Right renal cortex interstitium (tissue), 3 donors: ENCODE results near the gene RGL3. TPM values are rescaled to one million over a fixed set of nuclear protein-coding genes. Genes with fewer than 3 reads are reported as not detected.
A peak's percentile ranks its signal among the peaks of the same experiment; 100 is the strongest.
"Not testable (repeated sequence)": the region's sequence is repeated elsewhere in the genome, so short reads cannot be mapped to it uniquely, and the experiment has no call there.

ENCODE experiments used
- DNase-seq, 3 donors: peaks; one replicate each; pipeline ENCODE4 v3.0.0-alpha.2; 2013; ENCODE audit warnings: low read depth in 3 of 3, low spot score in 2 of 3
- polyA plus RNA-seq, 3 donors: library from polyadenylated mRNA; unstranded; fragments of 120-200 nt; gene quantifications; one replicate each; pipeline ENCODE4 v1.2.1, GENCODE V29; 2013; ENCODE audit not compliant: insufficient read length in 3 of 3

RGL3 gene
- polyA plus RNA-seq, 3 donors, result 47.6 to 64.8 (median 55.5) TPM

- DNase-seq, result no peak
Observed at GRCh38 chr19:11384778-11385129, 34.4 kb downstream of the RGL3 start.

- DNase-seq, result no peak
Observed at GRCh38 chr19:11383706-11384048, 35.4 kb downstream of the RGL3 start.

- no peak for DNase-seq
Observed at GRCh38 chr19:11382898-11383705, 36.0 kb downstream of the RGL3 start.

GRCh38 chr19:11380653-11381537, 38.2 kb downstream of the RGL3 start:
- peak; percentile 88 to 96 (median 95) for DNase-seq

- DNase-seq, result no peak
Observed at GRCh38 chr19:11379857-11380350, 39.2 kb downstream of the RGL3 start.

- DNase-seq, result not testable (repeated sequence)
Observed at GRCh38 chr19:11379269-11379845, 39.8 kb downstream of the RGL3 start.

GRCh38 chr19:11378319-11379189, 40.6 kb downstream of the RGL3 start:
- no peak for DNase-seq

GRCh38 chr19:11377756-11378155, 41.4 kb downstream of the RGL3 start:
- no peak for DNase-seq

GRCh38 chr19:11377237-11377636, 41.9 kb downstream of the RGL3 start:
- no peak for DNase-seq

GRCh38 chr19:11375143-11375948, 43.8 kb downstream of the RGL3 start:
- no peak for DNase-seq

GRCh38 chr19:11374433-11375142, 44.5 kb downstream of the RGL3 start, which contains the start of gene SWSAP1:
SWSAP1 (plus strand) TSS chr19:11374666; CDS start chr19:11374681, 15 bp downstream.
- DNase-seq, result peak; percentile 98 to 99 (median 98)

- DNase-seq, result no peak
Observed at GRCh38 chr19:11373885-11374432, 45.2 kb downstream of the RGL3 start.

GRCh38 chr19:11373166-11373884, 45.8 kb downstream of the RGL3 start:
- DNase-seq, result no peak

GRCh38 chr19:11370744-11371143, 48.4 kb downstream of the RGL3 start:
- no peak for DNase-seq

- no peak for DNase-seq
Observed at GRCh38 chr19:11367528-11367927, 51.6 kb downstream of the RGL3 start.

GRCh38 chr19:11365557-11366117, 53.5 kb downstream of the RGL3 start:
- DNase-seq, result no peak

GRCh38 chr19:11364935-11365334, 54.2 kb downstream of the RGL3 start:
- no peak for DNase-seq
